Thymus (tissue), 14 donors: Measurements from ENCODE around the gene SSBP4. TPM values are rescaled to one million over a fixed set of nuclear protein-coding genes. Genes with fewer than 3 reads are reported as not detected.
A peak's percentile ranks its signal among the peaks of the same experiment; 100 is the strongest.
"Not testable (repeated sequence)": the region's sequence is repeated elsewhere in the genome, so short reads cannot be mapped to it uniquely, and the experiment has no call there.

ENCODE experiments used
- DNase-seq, 9 donors: peaks; one replicate each; pipeline ENCODE4 v3.0.0-alpha.2; 2013; ENCODE audit warnings: low spot score in 9 of 9, low read depth in 6 of 9, missing footprints in 1 of 9
- H3K27ac ChIP-seq, 2 donors: one replicate each; pipeline ENCODE4 v1.5.1; 2013; ENCODE audit warnings: control low read depth in 1 of 2, low read depth in 1 of 2, low read length in 1 of 2, mild to moderate bottlenecking in 1 of 2, moderate library complexity in 1 of 2
- H3K27me3 ChIP-seq, 2 donors: one replicate each; pipeline ENCODE4 v1.5.1; 2013; ENCODE audit warnings: low read length in 1 of 2; ENCODE audit not compliant: control insufficient read depth in 2 of 2, insufficient read depth in 1 of 2
- H3K36me3 ChIP-seq, 2 donors: one replicate each; pipeline ENCODE4 v1.5.1; 2013; ENCODE audit warnings: low read length in 1 of 2, mild to moderate bottlenecking in 1 of 2, moderate library complexity in 1 of 2; ENCODE audit not compliant: control insufficient read depth in 2 of 2, insufficient read depth in 2 of 2
- H3K4me1 ChIP-seq, 2 donors: one replicate each; pipeline ENCODE4 v1.5.1; 2013; ENCODE audit warnings: low read length in 2 of 2; ENCODE audit not compliant: control insufficient read depth in 2 of 2, insufficient read depth in 2 of 2
- H3K4me3 ChIP-seq, 2 donors: one replicate each; pipeline ENCODE4 v1.5.1; 2013; ENCODE audit warnings: low read length in 2 of 2, control low read depth in 1 of 2, mild to moderate bottlenecking in 1 of 2
- H3K9me3 ChIP-seq, 2 donors: one replicate each; pipeline ENCODE4 v1.5.1; 2013; ENCODE audit warnings: low read length in 1 of 2, mild to moderate bottlenecking in 1 of 2; ENCODE audit not compliant: control insufficient read depth in 2 of 2, insufficient read depth in 1 of 2
- WGBS: extraction: QIAGEN DNeasy Blood & Tissue Kit; methylation state at CpG from one replicate; pipeline ENCODE4 v1.1.7; 2013; 5-methylcytosine and 5-hydroxymethylcytosine counted together
- long read RNA-seq, 10 donors: transcript quantifications; one replicate each; lab custom pipeline, GENCODE V29; 2026
- polyA plus RNA-seq: library from polyadenylated mRNA; stranded (reverse); fragments of 200-250 nt; gene quantifications from one replicate; pipeline ENCODE4 v1.2.3, GENCODE V29; 2013
- total RNA-seq: library from RNA; stranded (reverse); fragments of 120-200 nt; gene quantifications from one replicate; pipeline ENCODE4 v1.2.4, GENCODE V29; 2013
- donor health status: healthy.

SSBP4 gene
- total RNA-seq (47.3 TPM), polyA plus RNA-seq (50.3 TPM)
- long read RNA-seq, donor 1, partial matches to known transcripts: 0 of 1 reads
- long read RNA-seq, donor 1, other reads (novel, unspliced or antisense): 0 of 1 reads
- long read RNA-seq, donor 2, transcript SSBP4-202 (17 exons, 1,721 nt): major isoform, 6 of 23 reads
- long read RNA-seq, donor 2, transcript SSBP4-201 (18 exons, 1,768 nt): minor isoform, 5 of 23 reads
- long read RNA-seq, donor 2, partial matches to known transcripts: 0 of 23 reads
- long read RNA-seq, donor 2, other reads (novel, unspliced or antisense): 10 of 23 reads
- long read RNA-seq, donor 3, transcript SSBP4-201 (18 exons, 1,768 nt): major isoform, 5 of 13 reads
- long read RNA-seq, donor 3, partial matches to known transcripts: 0 of 13 reads
- long read RNA-seq, donor 3, other reads (novel, unspliced or antisense): 0 of 13 reads
- long read RNA-seq, donor 4, partial matches to known transcripts: 0 of 3 reads
- long read RNA-seq, donor 4, other reads (novel, unspliced or antisense): 0 of 3 reads
- long read RNA-seq, donor 5, transcript SSBP4-201 (18 exons, 1,768 nt): major isoform, 9 of 24 reads
- long read RNA-seq, donor 5, partial matches to known transcripts: 0 of 24 reads
- long read RNA-seq, donor 5, other reads (novel, unspliced or antisense): 10 of 24 reads
- long read RNA-seq, donor 6, transcript SSBP4-202 (17 exons, 1,721 nt): minor isoform, 5 of 16 reads
- long read RNA-seq, donor 6, transcript SSBP4-201 (18 exons, 1,768 nt): major isoform, 8 of 16 reads
- long read RNA-seq, donor 6, partial matches to known transcripts: 0 of 16 reads
- long read RNA-seq, donor 6, other reads (novel, unspliced or antisense): 0 of 16 reads
- long read RNA-seq, donor 7, partial matches to known transcripts: 13 of 23 reads
- long read RNA-seq, donor 7, other reads (novel, unspliced or antisense): 9 of 23 reads
- long read RNA-seq, donor 8: 0 reads
- long read RNA-seq, donor 9, partial matches to known transcripts: 0 of 3 reads
- long read RNA-seq, donor 9, other reads (novel, unspliced or antisense): 0 of 3 reads
- long read RNA-seq, donor 10, partial matches to known transcripts: 0 of 15 reads
- long read RNA-seq, donor 10, other reads (novel, unspliced or antisense): 7 of 15 reads

GRCh38 chr19:18419195-18419698, at the start of gene SSBP4:
TSS of gene SSBP4 (plus strand) at chr19:18419398. CDS start at chr19:18419649, 251 bp downstream.
- under 1% methylated on average over 80 of the region's 80 CpGs for WGBS
- peak in 2 of 9 donors; percentile 67 to 85 for DNase-seq
- H3K27ac ChIP-seq: peak within 1 kb of the TSS; percentile 25 to 75
- H3K36me3 ChIP-seq: no peaks in the 10 kb centered on the region
- H3K9me3 ChIP-seq: peaks cover 0 to 8% of the 10 kb centered on the region in 2 donors
- peaks cover 22 to 53% of the 10 kb centered on the region in 2 donors for H3K27me3 ChIP-seq
- peaks cover 50 to 93% of the 10 kb centered on the region in 2 donors for H3K4me1 ChIP-seq
- peak within 1 kb of the TSS; percentile 53 to 66 for H3K4me3 ChIP-seq

GRCh38 chr19:18373407-18373891, 45.7 kb upstream of the SSBP4 start:
- Histone ChIP-seq H3K36me3 (peaks cover 0 to 5% of the 10 kb centered on the region in 2 donors), H3K27me3 (no peaks in the 10 kb centered on the region), H3K4me1 (peaks cover 0 to 12% of the 10 kb centered on the region in 2 donors), H3K4me3 (no peak overlapping the region), H3K9me3 (no peaks in the 10 kb centered on the region), H3K27ac (peak overlapping the region in 1 of 2 donors; percentile 54)
- WGBS: 61% methylated on average over 4 of the region's 4 CpGs
- no peak for DNase-seq

- Histone ChIP-seq H3K36me3 (peaks cover 0 to 5% of the 10 kb centered on the region in 2 donors), H3K4me1 (peaks cover 0 to 12% of the 10 kb centered on the region in 2 donors), H3K27me3 (no peaks in the 10 kb centered on the region), H3K4me3 (no peak overlapping the region), H3K9me3 (no peaks in the 10 kb centered on the region), H3K27ac (peak overlapping the region; percentile 7 to 54)
- DNase-seq: peak in 4 of 9 donors; percentile 27 to 52 (median 30)
- WGBS: 28% methylated on average over 17 of the region's 17 CpGs
Measured at GRCh38 chr19:18373892-18374629, 45.1 kb upstream of the SSBP4 start.

GRCh38 chr19:18377026-18377425, 42.2 kb upstream of the SSBP4 start:
- Histone ChIP-seq H3K27me3 (no peaks in the 10 kb centered on the region), H3K4me1 (peaks cover 0 to 12% of the 10 kb centered on the region in 2 donors), H3K4me3 (no peak overlapping the region), H3K9me3 (no peaks in the 10 kb centered on the region), H3K27ac (no peak overlapping the region), H3K36me3 (no peaks in the 10 kb centered on the region)
- no peak for DNase-seq
- 83% methylated on average over 6 of the region's 6 CpGs for WGBS

GRCh38 chr19:18379803-18380747, 39.1 kb upstream of the SSBP4 start:
- DNase-seq: no peak
- Histone ChIP-seq H3K9me3 (no peaks in the 10 kb centered on the region), H3K4me3 (no peak overlapping the region), H3K27ac (no peak overlapping the region), H3K4me1 (no peaks in the 10 kb centered on the region), H3K36me3 (no peaks in the 10 kb centered on the region), H3K27me3 (peaks cover 0 to under 1% of the 10 kb centered on the region in 2 donors)
- 72% methylated on average over 22 of the region's 22 CpGs for WGBS

- Histone ChIP-seq H3K27me3 (peaks cover 0 to 9% of the 10 kb centered on the region in 2 donors), H3K27ac (no peak overlapping the region), H3K4me1 (no peaks in the 10 kb centered on the region), H3K9me3 (no peaks in the 10 kb centered on the region), H3K4me3 (no peak overlapping the region), H3K36me3 (no peaks in the 10 kb centered on the region)
- no peak for DNase-seq
- 83% methylated on average over 3 of the region's 3 CpGs for WGBS
Measured at GRCh38 chr19:18380843-18381242, 38.4 kb upstream of the SSBP4 start.

- peaks cover 13 to 36% of the 10 kb centered on the region in 2 donors for H3K27me3 ChIP-seq
- H3K36me3 ChIP-seq, H3K27ac ChIP-seq, H3K4me3 ChIP-seq, H3K9me3 ChIP-seq, DNase-seq, H3K4me1 ChIP-seq: not testable (repeated sequence)
- WGBS: 97% methylated on average over 11 of the region's 11 CpGs
Measured at GRCh38 chr19:18383622-18384021, 35.6 kb upstream of the SSBP4 start.
